GM12878 (cell line): Measurements from ENCODE around the gene GCDH. TPM values are rescaled to one million over a fixed set of nuclear protein-coding genes. Genes with fewer than 3 reads are reported as not detected.

ENCODE experiments used
- NFXL1 ChIP-seq: fragments of 450-650 bp; IDR thresholded peaks from 2 replicates; pipeline ENCODE4 v1.6.1; 2017; ENCODE audit warnings: antibody characterized with exemption, mild to moderate bottlenecking, borderline replicate concordance
- SIN3A ChIP-seq: IDR thresholded peaks from 2 replicates; pipeline ENCODE4 v1.6.1; 2012; ENCODE audit warnings: low read depth, low read length, improper control_type of control experiment
- microRNA-seq: library from miRNA; unstranded; fragments of <30 nt; microRNA quantifications from one replicate; pipeline ENCODE4, GENCODE V29; 2018
- polyA plus RNA-seq, 11 experiments: library from polyadenylated mRNA; depleted of rRNA in 4 of 11; unstranded in 6 of 11; stranded (reverse) in 5 of 11; fragments of >200 nt; fragmentation: Nextera tagmentation in 4 of 11; fragmentation: Illumina TruSeq in 1 of 11; extraction: Ambion mirVana in 4 of 11; extraction: Trizol in 1 of 11; gene quantifications; 1 replicate in 1 of 11; 2 replicates in 10 of 11; pipeline versions ENCODE4 v1.2.1 to v1.2.3, GENCODE V29; 2011 to 2016; ENCODE audit warnings: inconsistent platforms in 2 of 11, missing spikeins in 2 of 11, low read depth in 1 of 11
- small RNA-seq: library from RNA; depleted of rRNA; stranded (forward); fragments of <200 nt; gene quantifications from one replicate; pipeline ENCODE3, GENCODE V24; 2014
- total RNA-seq, 4 experiments: library from RNA; depleted of rRNA in 3 of 4; stranded (reverse); fragments of >200 nt in 3 of 4; fragmentation: Illumina TruSeq in 1 of 4; extraction: Trizol in 1 of 4; gene quantifications; 2 replicates each; pipeline versions ENCODE4 v1.2.1 to v1.2.3, GENCODE V29; 2013 to 2021
- TF ChIP-seq, protein P1 (sequence below): fragments of 450-650 bp; IDR thresholded peaks from 2 replicates; pipeline ENCODE4 v1.6.1; 2014; ENCODE audit warnings: mild to moderate bottlenecking

The GCDH gene
- total and polyA plus RNA-seq, 10 of the 15 experiments (the other 5 are each of a cell fraction or from before 2014, with no cell fraction given) = 4.2 to 69.4 (median 39.7) TPM

DNA sequence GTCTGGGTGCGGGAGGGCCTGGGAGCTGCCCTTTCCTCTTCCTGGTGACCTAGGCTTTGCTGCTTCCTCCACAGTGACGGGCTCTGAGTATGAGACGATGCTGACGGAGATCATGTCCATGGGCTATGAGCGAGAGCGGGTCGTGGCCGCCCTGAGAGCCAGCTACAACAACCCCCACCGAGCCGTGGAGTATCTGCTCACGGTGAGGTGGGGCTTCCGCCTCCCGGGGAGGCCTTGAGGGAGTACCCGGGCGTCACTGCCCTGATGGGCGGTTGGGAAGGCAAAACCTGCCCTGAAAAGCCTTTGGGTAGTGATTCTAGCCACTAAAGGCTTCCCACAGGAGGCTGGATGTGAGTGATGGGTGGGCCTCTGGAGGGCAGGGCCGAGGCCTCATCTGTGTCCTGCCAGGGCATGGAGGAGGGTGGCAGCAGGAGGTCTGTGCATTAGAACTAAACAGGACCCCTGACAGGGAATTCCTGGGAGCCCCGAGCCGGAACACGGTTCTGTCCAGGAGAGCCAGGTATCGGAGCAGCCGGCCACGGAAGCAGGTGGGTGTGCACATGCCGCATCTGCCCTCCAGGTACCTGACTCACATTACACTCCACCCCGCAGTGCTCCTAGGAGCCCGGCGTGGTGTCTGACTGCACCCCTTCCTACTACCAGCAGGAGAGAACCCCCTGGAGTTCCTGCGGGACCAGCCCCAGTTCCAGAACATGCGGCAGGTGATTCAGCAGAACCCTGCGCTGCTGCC lies 57.8 kb downstream of the GCDH start (continued):
- TF ChIP-seq NFXL1 = no peak
- TF ChIP-seq, protein P1, sequence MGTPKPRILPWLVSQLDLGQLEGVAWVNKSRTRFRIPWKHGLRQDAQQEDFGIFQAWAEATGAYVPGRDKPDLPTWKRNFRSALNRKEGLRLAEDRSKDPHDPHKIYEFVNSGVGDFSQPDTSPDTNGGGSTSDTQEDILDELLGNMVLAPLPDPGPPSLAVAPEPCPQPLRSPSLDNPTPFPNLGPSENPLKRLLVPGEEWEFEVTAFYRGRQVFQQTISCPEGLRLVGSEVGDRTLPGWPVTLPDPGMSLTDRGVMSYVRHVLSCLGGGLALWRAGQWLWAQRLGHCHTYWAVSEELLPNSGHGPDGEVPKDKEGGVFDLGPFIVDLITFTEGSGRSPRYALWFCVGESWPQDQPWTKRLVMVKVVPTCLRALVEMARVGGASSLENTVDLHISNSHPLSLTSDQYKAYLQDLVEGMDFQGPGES = no peak
- TF ChIP-seq SIN3A = no peak

Small RNA genes within 50 kb of the gene (microRNA-seq; reads per million reads assigned to microRNA genes)
- not detected for gene MIR5695
- gene MIR6515 = 3.4 reads per million, percentile 18 among the genes with 10 or more reads in this experiment
- not detected for gene MIR6794

Small RNA genes within 50 kb of the gene (small RNA-seq; reads per million reads assigned to genes)
- gene MIR5695 (0.20 reads per million), gene MIR6515 (2.4 reads per million, percentile 68 among the genes with 10 or more reads in this experiment), gene MIR6794 (not detected)

Other genes starting within 250 kb of the GCDH start
Only the 7 nearest of the 28 such genes appear.
- 0.11 and 0.79 TPM in 2 replicates for gene MAST1, start 52.6 kb upstream of the GCDH start, total RNA-seq (2014; rRNA removed)
- gene MAST1, start 52.6 kb upstream of the GCDH start, total RNA-seq (2014; rRNA removed; fragmentation: Illumina TruSeq; extraction: Trizol) = 0.18 and 0.23 TPM in 2 replicates
- 0.44 and 0.85 TPM in 2 replicates for gene MAST1, start 52.6 kb upstream of the GCDH start, total RNA-seq (2021)
- 0.10 and 0.57 TPM in 2 replicates for gene MAST1, start 52.6 kb upstream of the GCDH start, polyA plus RNA-seq (2011; rRNA removed)
- 0.38 TPM in 1 of 2 replicates, not detected in the other for gene MAST1, start 52.6 kb upstream of the GCDH start, polyA plus RNA-seq (2014; fragmentation: Illumina TruSeq; extraction: Trizol)
- gene MAST1, start 52.6 kb upstream of the GCDH start, polyA plus RNA-seq (2014; fragmentation: Nextera tagmentation; extraction: Ambion mirVana) = under 1 TPM in 1 of 2 experiments, not detected in 1; 0.08 TPM
- gene MAST1, start 52.6 kb upstream of the GCDH start, polyA plus RNA-seq (2014; rRNA removed) = 0.68 and 1.3 TPM in 2 replicates
- gene MAST1, start 52.6 kb upstream of the GCDH start, polyA plus RNA-seq (2016; fragmentation: Nextera tagmentation; extraction: Ambion mirVana) = under 1 TPM; 0.33 to 0.54 TPM
- 20.8 and 25.2 TPM in 2 replicates for gene DNASE2, start 9.7 kb upstream of the GCDH start, total RNA-seq (2014; rRNA removed)
- gene DNASE2, start 9.7 kb upstream of the GCDH start, total RNA-seq (2014; rRNA removed; fragmentation: Illumina TruSeq; extraction: Trizol) = 19.5 and 20.3 TPM in 2 replicates
- gene DNASE2, start 9.7 kb upstream of the GCDH start, total RNA-seq (2021) = 21.4 and 22.6 TPM in 2 replicates
- gene DNASE2, start 9.7 kb upstream of the GCDH start, polyA plus RNA-seq (2011; rRNA removed) = 21.4 and 32.1 TPM in 2 replicates
- 15.9 and 20.8 TPM in 2 replicates for gene DNASE2, start 9.7 kb upstream of the GCDH start, polyA plus RNA-seq (2014; fragmentation: Illumina TruSeq; extraction: Trizol)
- gene DNASE2, start 9.7 kb upstream of the GCDH start, polyA plus RNA-seq (2014; fragmentation: Nextera tagmentation; extraction: Ambion mirVana) = 1 to 10 TPM; 4.9 to 7.8 TPM
- gene DNASE2, start 9.7 kb upstream of the GCDH start, polyA plus RNA-seq (2014; rRNA removed) = 31.5 and 35.1 TPM in 2 replicates
- 10 to 100 TPM; 22.6 to 22.8 TPM for gene DNASE2, start 9.7 kb upstream of the GCDH start, polyA plus RNA-seq (2016; fragmentation: Nextera tagmentation; extraction: Ambion mirVana)
- 0.06 and 0.16 TPM in 2 replicates for gene KLF1, start 4.0 kb upstream of the GCDH start, total RNA-seq (2014; rRNA removed)
- gene KLF1, start 4.0 kb upstream of the GCDH start, total RNA-seq (2014; rRNA removed; fragmentation: Illumina TruSeq; extraction: Trizol) = not detected in 2 replicates
- 0.24 and 0.38 TPM in 2 replicates for gene KLF1, start 4.0 kb upstream of the GCDH start, total RNA-seq (2021)
- gene KLF1, start 4.0 kb upstream of the GCDH start, polyA plus RNA-seq (2011; rRNA removed) = not detected in 2 replicates
- gene KLF1, start 4.0 kb upstream of the GCDH start, polyA plus RNA-seq (2014; fragmentation: Illumina TruSeq; extraction: Trizol) = not detected in 2 replicates
- gene KLF1, start 4.0 kb upstream of the GCDH start, polyA plus RNA-seq (2014; fragmentation: Nextera tagmentation; extraction: Ambion mirVana) = under 1 TPM; 0.04 to 0.08 TPM
- 0.06 and 0.27 TPM in 2 replicates for gene KLF1, start 4.0 kb upstream of the GCDH start, polyA plus RNA-seq (2014; rRNA removed)
- gene KLF1, start 4.0 kb upstream of the GCDH start, polyA plus RNA-seq (2016; fragmentation: Nextera tagmentation; extraction: Ambion mirVana) = under 1 TPM; 0.08 to 0.13 TPM
- gene SYCE2, start 28.1 kb downstream of the GCDH start, total RNA-seq (2014; rRNA removed) = 0.62 and 0.82 TPM in 2 replicates
- gene SYCE2, start 28.1 kb downstream of the GCDH start, total RNA-seq (2014; rRNA removed; fragmentation: Illumina TruSeq; extraction: Trizol) = 1.1 and 1.6 TPM in 2 replicates
- 0.41 and 1.0 TPM in 2 replicates for gene SYCE2, start 28.1 kb downstream of the GCDH start, total RNA-seq (2021)
- gene SYCE2, start 28.1 kb downstream of the GCDH start, polyA plus RNA-seq (2011; rRNA removed) = 0.69 and 0.94 TPM in 2 replicates
- gene SYCE2, start 28.1 kb downstream of the GCDH start, polyA plus RNA-seq (2014; fragmentation: Illumina TruSeq; extraction: Trizol) = 0.76 and 1.1 TPM in 2 replicates
- gene SYCE2, start 28.1 kb downstream of the GCDH start, polyA plus RNA-seq (2014; fragmentation: Nextera tagmentation; extraction: Ambion mirVana) = under 1 TPM; 0.61 to 0.66 TPM
- gene SYCE2, start 28.1 kb downstream of the GCDH start, polyA plus RNA-seq (2014; rRNA removed) = 0.54 and 0.79 TPM in 2 replicates
- 1 to 10 TPM; 2.1 to 2.3 TPM for gene SYCE2, start 28.1 kb downstream of the GCDH start, polyA plus RNA-seq (2016; fragmentation: Nextera tagmentation; extraction: Ambion mirVana)
- 120 and 148 TPM in 2 replicates for gene FARSA, start 42.6 kb downstream of the GCDH start, total RNA-seq (2014; rRNA removed)
- gene FARSA, start 42.6 kb downstream of the GCDH start, total RNA-seq (2014; rRNA removed; fragmentation: Illumina TruSeq; extraction: Trizol) = 30.4 and 36.4 TPM in 2 replicates
- 126 and 141 TPM in 2 replicates for gene FARSA, start 42.6 kb downstream of the GCDH start, total RNA-seq (2021)
- 7.2 and 32.5 TPM in 2 replicates for gene FARSA, start 42.6 kb downstream of the GCDH start, polyA plus RNA-seq (2011; rRNA removed)
- gene FARSA, start 42.6 kb downstream of the GCDH start, polyA plus RNA-seq (2014; fragmentation: Illumina TruSeq; extraction: Trizol) = 11.7 and 67.9 TPM in 2 replicates
- 10 to 100 TPM; 20.3 to 37.5 TPM for gene FARSA, start 42.6 kb downstream of the GCDH start, polyA plus RNA-seq (2014; fragmentation: Nextera tagmentation; extraction: Ambion mirVana)
- gene FARSA, start 42.6 kb downstream of the GCDH start, polyA plus RNA-seq (2014; rRNA removed) = 85.0 and 107 TPM in 2 replicates
- 100 to 1,000 TPM; 192 to 212 TPM for gene FARSA, start 42.6 kb downstream of the GCDH start, polyA plus RNA-seq (2016; fragmentation: Nextera tagmentation; extraction: Ambion mirVana)
- gene CALR, start 47.4 kb downstream of the GCDH start, total RNA-seq (2014; rRNA removed) = 824 and 916 TPM in 2 replicates
- 719 and 809 TPM in 2 replicates for gene CALR, start 47.4 kb downstream of the GCDH start, total RNA-seq (2014; rRNA removed; fragmentation: Illumina TruSeq; extraction: Trizol)
- 891 and 983 TPM in 2 replicates for gene CALR, start 47.4 kb downstream of the GCDH start, total RNA-seq (2021)
- gene CALR, start 47.4 kb downstream of the GCDH start, polyA plus RNA-seq (2011; rRNA removed) = 360 and 518 TPM in 2 replicates
- gene CALR, start 47.4 kb downstream of the GCDH start, polyA plus RNA-seq (2014; fragmentation: Illumina TruSeq; extraction: Trizol) = 690 and 703 TPM in 2 replicates
- 100 to 1,000 TPM; 202 to 216 TPM for gene CALR, start 47.4 kb downstream of the GCDH start, polyA plus RNA-seq (2014; fragmentation: Nextera tagmentation; extraction: Ambion mirVana)
- gene CALR, start 47.4 kb downstream of the GCDH start, polyA plus RNA-seq (2014; rRNA removed) = 685 and 856 TPM in 2 replicates
- 1,000 to 10,000 TPM; 1,394 to 1,451 TPM for gene CALR, start 47.4 kb downstream of the GCDH start, polyA plus RNA-seq (2016; fragmentation: Nextera tagmentation; extraction: Ambion mirVana)
- gene RAD23A, start 54.7 kb downstream of the GCDH start, total RNA-seq (2014; rRNA removed) = 158 TPM in 2 replicates
- 84.3 and 95.4 TPM in 2 replicates for gene RAD23A, start 54.7 kb downstream of the GCDH start, total RNA-seq (2014; rRNA removed; fragmentation: Illumina TruSeq; extraction: Trizol)
- 133 and 138 TPM in 2 replicates for gene RAD23A, start 54.7 kb downstream of the GCDH start, total RNA-seq (2021)
- gene RAD23A, start 54.7 kb downstream of the GCDH start, polyA plus RNA-seq (2011; rRNA removed) = 23.1 and 37.9 TPM in 2 replicates
- gene RAD23A, start 54.7 kb downstream of the GCDH start, polyA plus RNA-seq (2014; fragmentation: Illumina TruSeq; extraction: Trizol) = 70.5 and 104 TPM in 2 replicates
- 10 to 100 TPM in 1 of 2 experiments, 1 to 10 TPM in 1; 8.8 to 33.5 TPM for gene RAD23A, start 54.7 kb downstream of the GCDH start, polyA plus RNA-seq (2014; fragmentation: Nextera tagmentation; extraction: Ambion mirVana)
- gene RAD23A, start 54.7 kb downstream of the GCDH start, polyA plus RNA-seq (2014; rRNA removed) = 135 and 153 TPM in 2 replicates
- 100 to 1,000 TPM; 196 to 198 TPM for gene RAD23A, start 54.7 kb downstream of the GCDH start, polyA plus RNA-seq (2016; fragmentation: Nextera tagmentation; extraction: Ambion mirVana)